GM12872 (cell line): ENCODE data around the gene HAAO.

Source experiments
- CTCF ChIP-seq: IDR thresholded peaks from 3 replicates; pipeline ENCODE4 v1.5.1; 2011; ENCODE audit warnings: low read depth, mild to moderate bottlenecking, low read length, moderate library complexity; ENCODE audit not compliant: insufficient read depth

HAAO gene

GRCh38 chr2:42795841-42796301, 3.5 kb upstream of the HAAO start:
- no peak for TF ChIP-seq CTCF

- no peak for TF ChIP-seq CTCF
These were observed 2.9 kb upstream of the HAAO start for GRCh38 chr2:42795275-42795674.

- TF ChIP-seq CTCF: peak; percentile 83
These were observed 2.1 kb upstream of the HAAO start for GRCh38 chr2:42794271-42795046.

DNA sequence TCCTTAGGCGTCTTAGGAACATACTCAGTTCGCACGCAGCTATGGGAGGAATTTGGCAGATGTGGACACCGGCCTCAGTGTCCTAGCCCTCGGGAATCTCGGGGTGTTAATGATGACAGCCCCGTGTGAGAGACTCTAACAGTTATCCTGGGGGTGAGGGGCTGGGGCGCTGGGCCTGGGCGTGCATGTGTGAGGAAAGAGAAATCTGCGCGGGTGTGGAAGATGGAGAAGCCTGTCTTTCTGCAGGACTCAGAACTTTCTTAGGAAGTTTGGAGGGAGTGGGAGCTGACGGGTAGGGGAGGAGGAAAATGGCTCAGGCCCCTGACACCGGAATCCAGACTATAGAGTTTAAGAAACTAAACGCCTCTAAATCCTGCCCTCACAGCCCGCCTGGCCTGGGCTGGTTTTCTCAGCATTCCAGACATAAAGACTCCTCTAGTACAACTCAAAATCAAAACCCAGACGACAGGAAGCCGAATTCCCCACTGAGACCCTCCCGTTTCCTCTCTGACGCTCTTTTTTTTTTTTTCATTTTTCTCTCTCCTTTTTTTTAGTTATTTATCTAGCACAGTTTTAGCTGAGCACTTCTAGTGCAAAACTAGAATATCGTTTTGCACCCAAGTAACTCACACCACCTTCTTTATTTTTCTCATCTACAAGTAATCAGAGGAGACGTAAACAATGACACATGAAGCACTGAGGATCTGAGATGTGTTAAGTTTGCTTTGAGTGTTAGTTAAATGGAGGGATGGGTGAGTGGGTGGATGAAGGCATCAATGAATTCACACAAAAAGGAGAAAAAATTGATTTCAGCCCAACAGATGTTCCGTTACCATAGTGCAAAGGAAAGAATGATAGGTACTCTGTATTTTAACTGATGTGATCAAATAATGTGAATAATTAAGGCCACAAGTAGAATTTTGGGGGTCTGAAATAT, 1.2 kb upstream of the HAAO start:
- no peak for TF ChIP-seq CTCF

DNA sequence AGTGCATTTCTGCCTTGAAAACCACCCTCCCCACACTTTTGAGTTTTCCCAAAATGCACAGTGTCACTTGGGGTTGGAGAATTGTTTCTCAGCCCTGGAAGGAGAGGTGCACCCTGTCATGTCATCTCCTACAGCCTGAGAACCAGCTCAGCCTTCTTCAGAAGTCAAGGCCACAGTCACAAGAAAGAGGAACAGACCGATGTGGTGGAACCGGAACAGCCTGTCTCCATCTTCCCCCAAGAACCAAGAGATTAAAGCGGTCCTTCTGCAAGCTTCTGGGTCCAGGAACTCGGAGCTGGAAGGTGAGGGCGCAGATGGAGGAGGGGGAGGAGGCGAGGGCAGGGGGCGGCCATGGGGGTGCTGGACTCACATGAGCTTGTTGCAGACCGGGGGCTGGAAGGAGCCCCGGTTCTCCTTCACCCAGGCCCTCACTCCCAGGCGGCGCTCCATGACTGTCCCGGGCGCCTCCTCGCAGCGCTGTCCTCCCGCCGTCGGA, 248 bp downstream of the HAAO start:
- TF ChIP-seq CTCF: no peak

DNA sequence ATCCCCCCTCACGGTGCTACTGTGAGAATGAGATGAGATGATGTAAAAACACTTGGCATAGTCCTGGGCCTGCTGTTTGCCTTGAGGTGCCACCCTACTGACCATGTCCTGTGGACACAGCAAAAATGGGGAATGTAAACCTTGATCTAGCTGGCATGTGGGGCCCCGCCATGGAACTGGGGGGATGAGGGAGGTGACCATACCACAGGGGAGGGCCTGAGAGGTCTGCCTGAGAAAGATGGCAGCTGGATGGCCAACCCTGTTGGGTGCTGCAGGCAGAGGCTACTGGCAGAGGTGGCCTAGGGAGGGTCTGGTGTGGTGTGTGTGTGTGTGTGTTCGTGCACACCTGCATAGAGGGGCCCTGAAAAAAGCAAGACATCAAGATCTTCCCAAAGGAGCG, 777 bp downstream of the HAAO start:
- TF ChIP-seq CTCF: no peak

- no peak for TF ChIP-seq CTCF
These were observed 2.6 kb downstream of the HAAO start for GRCh38 chr2:42789751-42790150.
